H1 (cell line): Measurements from ENCODE around the gene TMEM178B.

Experiments used
- KDM1A ChIP-seq: fragments of 200-600, 300-600 bp; sonication (generic); IDR thresholded peaks from 2 replicates; pipeline ENCODE4 v1.7.1; 2016; ENCODE audit warnings: mild to moderate bottlenecking, low read length, borderline replicate concordance
- SUZ12 ChIP-seq: fragments of 200-600 bp; sonication (generic); IDR thresholded peaks from 2 replicates; pipeline ENCODE4 v1.6.1; 2012; ENCODE audit warnings: mild to moderate bottlenecking, inconsistent platforms, low read length, moderate library complexity, mixed read lengths

GRCh38 chr7:141295367-141295895, 221.6 kb downstream of the TMEM178B start:
- no peak for TF ChIP-seq KDM1A
- no peak for TF ChIP-seq SUZ12
